Subcutaneous adipose tissue (tissue), 4 donors: ENCODE measurements around the gene KIF20A. TPM values are rescaled to one million over a fixed set of nuclear protein-coding genes. Genes with fewer than 3 reads are reported as not detected.

Source experiments
- CTCF ChIP-seq: fragments of 450-650 bp; IDR thresholded peaks from one replicate; pipeline ENCODE4 v1.5.1; 2016; ENCODE audit warnings: low read depth, mild to moderate bottlenecking, control low read depth, antibody characterized with exemption, moderate library complexity
- total RNA-seq, 4 donors: library from RNA; depleted of rRNA; stranded (reverse); fragments of >200 nt; gene quantifications; one replicate each; pipeline ENCODE4 v1.1.0, GENCODE V29; 2016

KIF20A gene
- total RNA-seq, 4 donors from 2014 or later, result 0.33 to 5.3 (median 2.4) TPM; not detected in 1

- TF ChIP-seq CTCF, result no peak
Observed at GRCh38 chr5:138188626-138189025, 9.7 kb downstream of the KIF20A start.

GRCh38 chr5:138192826-138193225 lies 13.9 kb downstream of the KIF20A start:
- no peak for TF ChIP-seq CTCF

GRCh38 chr5:138210985-138211384 lies 32.1 kb downstream of the KIF20A start:
- TF ChIP-seq CTCF, result no peak

- TF ChIP-seq CTCF, result no peak
Observed at GRCh38 chr5:138212828-138213160, 33.9 kb downstream of the KIF20A start.

DNA sequence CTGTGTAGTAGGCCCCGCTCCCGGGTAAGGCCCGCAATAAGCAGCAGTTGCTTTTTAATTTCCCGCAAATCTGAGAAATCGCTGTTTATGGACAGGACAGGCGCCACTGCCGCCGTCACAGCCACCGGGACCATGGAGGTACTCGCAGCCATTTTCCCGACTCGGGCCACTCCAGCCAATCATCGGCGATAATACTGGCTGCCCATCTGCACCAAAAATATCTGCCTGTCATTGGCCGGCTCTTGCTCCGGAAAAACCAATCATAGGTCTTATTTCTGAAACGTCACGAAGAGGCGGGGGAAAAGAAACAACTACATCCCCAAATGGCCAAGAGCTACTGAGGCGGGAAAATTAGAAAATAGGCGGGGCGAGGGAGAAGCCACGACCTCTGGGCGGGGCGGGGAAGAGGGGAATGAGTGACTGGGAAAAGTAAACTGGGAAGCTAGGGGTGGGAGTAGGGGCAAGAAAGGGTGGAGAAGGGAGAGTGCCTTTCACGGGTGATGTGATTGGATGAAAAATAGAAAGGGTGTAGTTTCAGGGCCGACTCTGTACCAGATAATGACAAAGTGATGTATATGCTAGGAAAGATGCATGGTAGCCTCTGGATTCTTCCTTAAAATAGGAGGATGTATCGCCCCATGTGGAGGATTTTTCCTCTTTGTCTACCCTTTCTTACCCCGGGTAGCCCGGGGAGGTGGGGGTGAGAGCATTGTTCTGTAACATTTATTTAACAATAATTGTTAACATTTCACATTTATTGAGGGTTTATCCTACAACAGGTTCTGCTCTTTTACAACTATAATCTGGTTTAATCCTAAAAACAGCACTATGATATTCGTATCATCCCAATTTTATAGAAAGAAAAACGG lies 34.5 kb downstream of the KIF20A start, which contains the start of gene CDC23:
TSS of gene CDC23 (minus strand) at position 163 of the 869 bp plus-strand sequence. CDS start at position 152, 11 bp downstream.
- TF ChIP-seq CTCF, result no peak

GRCh38 chr5:138216799-138217198 lies 37.9 kb downstream of the KIF20A start:
- no peak for TF ChIP-seq CTCF

GRCh38 chr5:138223532-138223931 lies 44.6 kb downstream of the KIF20A start:
- TF ChIP-seq CTCF, result no peak
